ENCODE measurements around the gene RAB20.

The RAB20 gene

DNA sequence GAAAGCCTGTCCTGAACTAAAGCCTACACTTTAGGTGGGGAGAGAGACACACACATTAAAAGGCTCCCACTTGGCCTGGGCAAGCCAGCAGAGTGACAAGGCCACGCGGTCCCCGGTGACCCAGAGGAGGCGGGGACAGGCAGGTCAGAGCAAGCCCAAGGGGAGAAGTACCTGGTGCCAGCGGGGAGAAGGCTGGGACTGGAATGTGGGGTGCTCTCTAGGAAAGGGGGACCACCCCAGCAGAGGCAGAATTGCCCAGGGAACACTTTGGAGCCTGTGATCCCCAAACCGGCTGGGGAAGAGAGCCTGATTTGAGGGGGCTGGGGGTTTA is 82.3 kb downstream of the RAB20 start:
- Histone ChIP-seq H3K27me3 (ENCODE audit: insufficient read depth, low read length) (peaks cover 22% of the 10 kb centered on the region; the same call in 1 of the 2 replicates), H3K36me3 (ENCODE audit: insufficient read depth, low read length) (no peaks in the 10 kb centered on the region), H3F3A (ENCODE audit: insufficient read depth, low read length) (no peaks in the 10 kb centered on the region), H3K27ac (ENCODE audit: low read depth, low read length, poor library complexity, severe bottlenecking) (no peak overlapping the region), H3K9ac (ENCODE audit: low read length) (no peak overlapping the region), H3K9me2 (ENCODE audit: low read depth, low read length) (no peaks in the 10 kb centered on the region), H3K4me3 (ENCODE audit: low read depth, low read length, poor library complexity, severe bottlenecking) (no peak overlapping the region), H2AFZ (ENCODE audit: low read length) (no peak overlapping the region), H3K4me1 (ENCODE audit: insufficient read depth, low read length, severe bottlenecking) (peaks cover 7% of the 10 kb centered on the region), H4K20me1 (ENCODE audit: insufficient read depth, low read length) (no peaks in the 10 kb centered on the region), H3K9me3 (ENCODE audit: low read length) (no peaks in the 10 kb centered on the region), H3K4me2 (ENCODE audit: low read length) (no peak overlapping the region), H3K79me2 (ENCODE audit: insufficient read depth, low read length) (no peaks in the 10 kb centered on the region)
- TF ChIP-seq, protein P1, sequence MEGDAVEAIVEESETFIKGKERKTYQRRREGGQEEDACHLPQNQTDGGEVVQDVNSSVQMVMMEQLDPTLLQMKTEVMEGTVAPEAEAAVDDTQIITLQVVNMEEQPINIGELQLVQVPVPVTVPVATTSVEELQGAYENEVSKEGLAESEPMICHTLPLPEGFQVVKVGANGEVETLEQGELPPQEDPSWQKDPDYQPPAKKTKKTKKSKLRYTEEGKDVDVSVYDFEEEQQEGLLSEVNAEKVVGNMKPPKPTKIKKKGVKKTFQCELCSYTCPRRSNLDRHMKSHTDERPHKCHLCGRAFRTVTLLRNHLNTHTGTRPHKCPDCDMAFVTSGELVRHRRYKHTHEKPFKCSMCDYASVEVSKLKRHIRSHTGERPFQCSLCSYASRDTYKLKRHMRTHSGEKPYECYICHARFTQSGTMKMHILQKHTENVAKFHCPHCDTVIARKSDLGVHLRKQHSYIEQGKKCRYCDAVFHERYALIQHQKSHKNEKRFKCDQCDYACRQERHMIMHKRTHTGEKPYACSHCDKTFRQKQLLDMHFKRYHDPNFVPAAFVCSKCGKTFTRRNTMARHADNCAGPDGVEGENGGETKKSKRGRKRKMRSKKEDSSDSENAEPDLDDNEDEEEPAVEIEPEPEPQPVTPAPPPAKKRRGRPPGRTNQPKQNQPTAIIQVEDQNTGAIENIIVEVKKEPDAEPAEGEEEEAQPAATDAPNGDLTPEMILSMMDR (IDR thresholded peaks at IDR 0.05; ENCODE audit: low read length) = no peak
- no peak for TF ChIP-seq EZH2 (IDR thresholded peaks at IDR 0.05; ENCODE audit: borderline replicate concordance, low read length)

DNA sequence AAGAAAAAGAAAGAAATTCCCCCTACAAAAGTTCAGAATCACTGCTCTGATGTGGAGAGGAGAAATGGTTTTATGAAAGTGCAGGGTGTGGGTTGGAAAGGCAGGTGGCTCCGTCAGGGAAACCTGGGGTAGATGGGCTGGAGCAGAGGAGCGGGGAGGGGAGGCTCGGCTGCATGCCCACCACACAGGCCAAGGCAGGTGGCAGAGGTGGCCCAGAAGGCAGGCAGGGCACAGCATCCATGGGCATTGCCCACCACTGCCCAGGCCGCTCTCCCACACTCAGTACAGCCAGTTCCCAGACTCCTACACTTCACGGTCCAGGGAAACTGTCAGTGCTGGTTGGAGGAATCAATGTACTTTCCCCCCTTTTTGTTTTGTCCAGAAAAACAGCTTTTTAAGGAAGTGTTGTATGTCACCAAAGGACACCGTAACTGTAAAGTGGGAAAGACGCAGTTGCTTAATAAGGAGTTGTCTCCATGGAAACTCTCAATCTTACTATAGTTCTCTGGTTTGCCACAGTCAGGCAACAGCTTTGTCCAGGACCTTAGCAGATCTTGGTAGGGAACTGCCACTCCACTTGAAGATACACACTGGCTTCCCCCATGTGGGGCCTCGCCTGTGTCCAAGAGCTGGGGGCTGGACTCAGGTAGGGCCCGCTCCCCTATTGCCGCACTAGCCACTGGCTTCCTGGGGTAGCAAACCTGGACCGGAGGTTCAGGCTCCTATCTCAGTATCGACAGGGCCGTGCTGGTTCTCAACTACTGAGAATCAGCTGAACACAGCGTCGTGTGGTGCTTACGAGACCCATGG is 82.9 kb downstream of the RAB20 start:
- Histone ChIP-seq H2AFZ (ENCODE audit: low read length) (no peak overlapping the region), H3K79me2 (ENCODE audit: insufficient read depth, low read length) (no peaks in the 10 kb centered on the region), H3K9me3 (ENCODE audit: low read length) (no peaks in the 10 kb centered on the region), H3K36me3 (ENCODE audit: insufficient read depth, low read length) (no peaks in the 10 kb centered on the region), H3K4me3 (ENCODE audit: low read depth, low read length, poor library complexity, severe bottlenecking) (no peak overlapping the region), H3F3A (ENCODE audit: insufficient read depth, low read length) (no peaks in the 10 kb centered on the region), H3K4me2 (ENCODE audit: low read length) (no peak overlapping the region), H3K27me3 (ENCODE audit: insufficient read depth, low read length) (peaks cover 24% of the 10 kb centered on the region; the same call in 1 of the 2 replicates), H3K4me1 (ENCODE audit: insufficient read depth, low read length, severe bottlenecking) (peaks cover 7% of the 10 kb centered on the region), H3K9me2 (ENCODE audit: low read depth, low read length) (no peaks in the 10 kb centered on the region), H3K27ac (ENCODE audit: low read depth, low read length, poor library complexity, severe bottlenecking) (no peak overlapping the region), H4K20me1 (ENCODE audit: insufficient read depth, low read length) (no peaks in the 10 kb centered on the region), H3K9ac (ENCODE audit: low read length) (no peak overlapping the region)
- TF ChIP-seq EZH2 (IDR thresholded peaks at IDR 0.05; ENCODE audit: borderline replicate concordance, low read length) = no peak
- TF ChIP-seq, protein P1 (IDR thresholded peaks at IDR 0.05; ENCODE audit: low read length) = no peak

DNA sequence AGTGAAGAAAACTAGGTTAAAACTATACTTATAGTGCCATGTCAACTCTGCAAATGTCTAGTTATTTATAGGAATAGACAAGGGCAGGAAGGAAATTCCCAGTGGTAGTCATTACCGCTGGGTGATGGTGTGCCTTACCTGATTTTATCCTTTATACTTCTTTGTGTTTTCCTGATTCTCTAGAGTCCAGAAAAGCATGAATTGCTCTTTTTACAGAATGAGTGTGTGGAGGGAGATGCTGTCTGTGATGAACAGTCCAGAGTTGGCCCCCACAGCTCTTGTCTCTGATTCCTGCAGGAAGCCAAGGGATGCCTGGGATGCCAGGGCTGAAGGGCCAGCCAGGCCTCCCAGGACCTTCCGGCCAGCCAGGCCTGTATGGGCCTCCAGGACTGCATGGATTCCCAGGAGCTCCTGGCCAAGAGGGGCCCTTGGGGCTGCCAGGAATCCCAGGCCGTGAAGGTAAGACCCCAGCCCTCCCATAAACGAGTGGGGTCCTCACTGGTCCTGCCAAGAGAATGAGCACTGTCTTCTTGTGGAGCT is 83.7 kb downstream of the RAB20 start:
- Histone ChIP-seq H3K9me3 (ENCODE audit: low read length) (no peaks in the 10 kb centered on the region), H4K20me1 (ENCODE audit: insufficient read depth, low read length) (no peaks in the 10 kb centered on the region), H3K9me2 (ENCODE audit: low read depth, low read length) (no peaks in the 10 kb centered on the region), H2AFZ (ENCODE audit: low read length) (no peak overlapping the region), H3K4me1 (ENCODE audit: insufficient read depth, low read length, severe bottlenecking) (peaks cover 7% of the 10 kb centered on the region), H3K27ac (ENCODE audit: low read depth, low read length, poor library complexity, severe bottlenecking) (no peak overlapping the region), H3K9ac (ENCODE audit: low read length) (no peak overlapping the region), H3F3A (ENCODE audit: insufficient read depth, low read length) (no peaks in the 10 kb centered on the region), H3K27me3 (ENCODE audit: insufficient read depth, low read length) (peaks cover 24% of the 10 kb centered on the region; the same call in 1 of the 2 replicates), H3K36me3 (ENCODE audit: insufficient read depth, low read length) (no peaks in the 10 kb centered on the region), H3K4me2 (ENCODE audit: low read length) (no peak overlapping the region), H3K79me2 (ENCODE audit: insufficient read depth, low read length) (no peaks in the 10 kb centered on the region), H3K4me3 (ENCODE audit: low read depth, low read length, poor library complexity, severe bottlenecking) (no peak overlapping the region)
- no peak for TF ChIP-seq EZH2 (IDR thresholded peaks at IDR 0.05; ENCODE audit: borderline replicate concordance, low read length)
